ENCODE measurements around the gene FOXRED1. TPM values are rescaled to one million over a fixed set of nuclear protein-coding genes. Genes with fewer than 3 reads are reported as not detected.
A peak's percentile ranks its signal among the peaks of the same experiment; 100 is the strongest.

The FOXRED1 gene
- total and polyA plus RNA-seq, 2 of the 13 experiments (the other 11 are each of a cell fraction or from before 2014, with no cell fraction given), result 29.6 to 42.9 TPM

DNA sequence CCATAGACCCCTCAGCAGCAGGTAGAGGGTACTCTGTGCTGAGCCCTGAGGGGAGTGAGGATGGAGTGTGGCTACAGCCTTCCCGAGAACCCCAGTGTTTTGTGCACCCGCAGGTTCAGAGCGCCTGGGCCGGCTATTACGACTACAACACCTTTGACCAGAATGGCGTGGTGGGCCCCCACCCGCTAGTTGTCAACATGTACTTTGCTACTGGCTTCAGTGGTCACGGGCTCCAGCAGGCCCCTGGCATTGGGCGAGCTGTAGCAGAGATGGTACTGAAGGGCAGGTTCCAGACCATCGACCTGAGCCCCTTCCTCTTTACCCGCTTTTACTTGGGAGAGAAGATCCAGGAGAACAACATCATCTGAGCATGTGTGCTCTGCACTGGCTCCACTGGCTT, 8.4 kb downstream of the FOXRED1 start (continued):
- 0 out of 2 replicates have a peak, but pooled peaks have one; percentile 9 for TF ChIP-seq ZFX (CRISPR knock-in tag; IDR thresholded peaks at IDR 0.05; ENCODE audit: low read depth)
- no peak for TF ChIP-seq ZSCAN29 (CRISPR knock-in tag; conservative IDR thresholded peaks at IDR 0.05)
- no peak for TF ChIP-seq ZNF607 (CRISPR knock-in tag; IDR thresholded peaks at IDR 0.05; ENCODE audit: borderline replicate concordance)
- TF ChIP-seq, protein P1, sequence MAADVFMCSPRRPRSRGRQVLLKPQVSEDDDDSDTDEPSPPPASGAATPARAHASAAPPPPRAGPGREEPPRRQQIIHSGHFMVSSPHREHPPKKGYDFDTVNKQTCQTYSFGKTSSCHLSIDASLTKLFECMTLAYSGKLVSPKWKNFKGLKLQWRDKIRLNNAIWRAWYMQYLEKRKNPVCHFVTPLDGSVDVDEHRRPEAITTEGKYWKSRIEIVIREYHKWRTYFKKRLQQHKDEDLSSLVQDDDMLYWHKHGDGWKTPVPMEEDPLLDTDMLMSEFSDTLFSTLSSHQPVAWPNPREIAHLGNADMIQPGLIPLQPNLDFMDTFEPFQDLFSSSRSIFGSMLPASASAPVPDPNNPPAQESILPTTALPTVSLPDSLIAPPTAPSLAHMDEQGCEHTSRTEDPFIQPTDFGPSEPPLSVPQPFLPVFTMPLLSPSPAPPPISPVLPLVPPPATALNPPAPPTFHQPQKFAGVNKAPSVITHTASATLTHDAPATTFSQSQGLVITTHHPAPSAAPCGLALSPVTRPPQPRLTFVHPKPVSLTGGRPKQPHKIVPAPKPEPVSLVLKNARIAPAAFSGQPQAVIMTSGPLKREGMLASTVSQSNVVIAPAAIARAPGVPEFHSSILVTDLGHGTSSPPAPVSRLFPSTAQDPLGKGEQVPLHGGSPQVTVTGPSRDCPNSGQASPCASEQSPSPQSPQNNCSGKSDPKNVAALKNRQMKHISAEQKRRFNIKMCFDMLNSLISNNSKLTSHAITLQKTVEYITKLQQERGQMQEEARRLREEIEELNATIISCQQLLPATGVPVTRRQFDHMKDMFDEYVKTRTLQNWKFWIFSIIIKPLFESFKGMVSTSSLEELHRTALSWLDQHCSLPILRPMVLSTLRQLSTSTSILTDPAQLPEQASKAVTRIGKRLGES (CRISPR knock-in tag; IDR thresholded peaks at IDR 0.05; ENCODE audit: borderline replicate concordance), result no peak
- TF ChIP-seq PHF8 (CRISPR knock-in tag; IDR thresholded peaks at IDR 0.05), result no peak
- TF ChIP-seq NRL (CRISPR knock-in tag; IDR thresholded peaks at IDR 0.05; ENCODE audit: borderline replicate concordance), result no peak
- TF ChIP-seq ZNF644 (CRISPR knock-in tag; IDR thresholded peaks at IDR 0.05; ENCODE audit: low read depth), result no peak
- no peak for TF ChIP-seq ZNF670 (CRISPR knock-in tag; IDR thresholded peaks at IDR 0.05; ENCODE audit: borderline replicate concordance)
- TF ChIP-seq MAZ (IDR thresholded peaks at IDR 0.05; ENCODE audit: borderline replicate concordance, low read depth, low read length), result no peak
- TF ChIP-seq MAZ (CRISPR knock-in tag; IDR thresholded peaks at IDR 0.05; ENCODE audit: low read depth), result no peak
- TF ChIP-seq, protein P2, sequence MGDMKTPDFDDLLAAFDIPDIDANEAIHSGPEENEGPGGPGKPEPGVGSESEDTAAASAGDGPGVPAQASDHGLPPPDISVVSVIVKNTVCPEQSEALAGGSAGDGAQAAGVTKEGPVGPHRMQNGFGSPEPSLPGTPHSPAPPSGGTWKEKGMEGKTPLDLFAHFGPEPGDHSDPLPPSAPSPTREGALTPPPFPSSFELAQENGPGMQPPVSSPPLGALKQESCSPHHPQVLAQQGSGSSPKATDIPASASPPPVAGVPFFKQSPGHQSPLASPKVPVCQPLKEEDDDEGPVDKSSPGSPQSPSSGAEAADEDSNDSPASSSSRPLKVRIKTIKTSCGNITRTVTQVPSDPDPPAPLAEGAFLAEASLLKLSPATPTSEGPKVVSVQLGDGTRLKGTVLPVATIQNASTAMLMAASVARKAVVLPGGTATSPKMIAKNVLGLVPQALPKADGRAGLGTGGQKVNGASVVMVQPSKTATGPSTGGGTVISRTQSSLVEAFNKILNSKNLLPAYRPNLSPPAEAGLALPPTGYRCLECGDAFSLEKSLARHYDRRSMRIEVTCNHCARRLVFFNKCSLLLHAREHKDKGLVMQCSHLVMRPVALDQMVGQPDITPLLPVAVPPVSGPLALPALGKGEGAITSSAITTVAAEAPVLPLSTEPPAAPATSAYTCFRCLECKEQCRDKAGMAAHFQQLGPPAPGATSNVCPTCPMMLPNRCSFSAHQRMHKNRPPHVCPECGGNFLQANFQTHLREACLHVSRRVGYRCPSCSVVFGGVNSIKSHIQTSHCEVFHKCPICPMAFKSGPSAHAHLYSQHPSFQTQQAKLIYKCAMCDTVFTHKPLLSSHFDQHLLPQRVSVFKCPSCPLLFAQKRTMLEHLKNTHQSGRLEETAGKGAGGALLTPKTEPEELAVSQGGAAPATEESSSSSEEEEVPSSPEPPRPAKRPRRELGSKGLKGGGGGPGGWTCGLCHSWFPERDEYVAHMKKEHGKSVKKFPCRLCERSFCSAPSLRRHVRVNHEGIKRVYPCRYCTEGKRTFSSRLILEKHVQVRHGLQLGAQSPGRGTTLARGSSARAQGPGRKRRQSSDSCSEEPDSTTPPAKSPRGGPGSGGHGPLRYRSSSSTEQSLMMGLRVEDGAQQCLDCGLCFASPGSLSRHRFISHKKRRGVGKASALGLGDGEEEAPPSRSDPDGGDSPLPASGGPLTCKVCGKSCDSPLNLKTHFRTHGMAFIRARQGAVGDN (CRISPR knock-in tag; IDR thresholded peaks at IDR 0.05), result peak; percentile 65
- TF ChIP-seq HCFC1 (IDR thresholded peaks at IDR 0.05; ENCODE audit: low read depth, low read length), result no peak
- no peak for TF ChIP-seq ZNF430 (CRISPR knock-in tag; IDR thresholded peaks at IDR 0.05)
- TF ChIP-seq AGO1 (IDR thresholded peaks at IDR 0.05; ENCODE audit: low read depth, low read length, poor library complexity, severe bottlenecking), result no peak
- TF ChIP-seq, protein P3, sequence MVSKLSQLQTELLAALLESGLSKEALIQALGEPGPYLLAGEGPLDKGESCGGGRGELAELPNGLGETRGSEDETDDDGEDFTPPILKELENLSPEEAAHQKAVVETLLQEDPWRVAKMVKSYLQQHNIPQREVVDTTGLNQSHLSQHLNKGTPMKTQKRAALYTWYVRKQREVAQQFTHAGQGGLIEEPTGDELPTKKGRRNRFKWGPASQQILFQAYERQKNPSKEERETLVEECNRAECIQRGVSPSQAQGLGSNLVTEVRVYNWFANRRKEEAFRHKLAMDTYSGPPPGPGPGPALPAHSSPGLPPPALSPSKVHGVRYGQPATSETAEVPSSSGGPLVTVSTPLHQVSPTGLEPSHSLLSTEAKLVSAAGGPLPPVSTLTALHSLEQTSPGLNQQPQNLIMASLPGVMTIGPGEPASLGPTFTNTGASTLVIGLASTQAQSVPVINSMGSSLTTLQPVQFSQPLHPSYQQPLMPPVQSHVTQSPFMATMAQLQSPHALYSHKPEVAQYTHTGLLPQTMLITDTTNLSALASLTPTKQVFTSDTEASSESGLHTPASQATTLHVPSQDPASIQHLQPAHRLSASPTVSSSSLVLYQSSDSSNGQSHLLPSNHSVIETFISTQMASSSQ (IDR thresholded peaks at IDR 0.05; ENCODE audit: low read depth), result no peak
- TF ChIP-seq, protein P3 (CRISPR knock-in tag; IDR thresholded peaks at IDR 0.05; ENCODE audit: borderline replicate concordance), result no peak
- 0 out of 2 replicates have a peak, but pooled peaks have one; percentile 25 for TF ChIP-seq KDM5B (CRISPR knock-in tag; IDR thresholded peaks at IDR 0.05; ENCODE audit: borderline replicate concordance)
- no peak for TF ChIP-seq YY1 (IDR thresholded peaks at IDR 0.05; ENCODE audit: insufficient read depth, insufficient replicate concordance, low read depth, low read length)

Measured in HepG2 (cell line).